SK-N-SH (cell line): ENCODE data around the gene CTNNA3. TPM values are rescaled to one million over a fixed set of nuclear protein-coding genes. Genes with fewer than 3 reads are reported as not detected.

Source experiments
- CTCF ChIA-PET: fragments of 300-600, 350-600 bp; formaldehyde crosslinking; extraction: SDS; loops from one replicate; lab custom pipeline; 2021; lab: Yijun Ruan, JAX
- POLR2A ChIA-PET: fragments of 350-600 bp; sonication (Branson Sonifier 250); formaldehyde crosslinking; extraction: SDS; loops from one replicate; lab custom pipeline; 2020; ENCODE audit warnings: antibody characterized with exemption, inconsistent platforms; lab: Yijun Ruan, JAX
- DNase-seq: peaks from one replicate; pipeline ENCODE4 v3.0.0; 2012
- H2AFZ ChIP-seq: fragments of 200-600 bp; sonication (generic); 2 replicates; pipeline ENCODE4 v1.8.1; 2016; ENCODE audit warnings: antibody characterized with exemption, mild to moderate bottlenecking, low read depth
- H3F3A ChIP-seq: fragments of 200-600 bp; sonication (generic); replicated peaks from 2 replicates; pipeline ENCODE3; 2016; ENCODE audit warnings: antibody characterized with exemption, mild to moderate bottlenecking; ENCODE audit not compliant: insufficient read depth
- H3K27ac ChIP-seq, 2 experiments: fragments of 200-500 bp in 1 of 2; fragments of 200-600 bp in 1 of 2; sonication (Bioruptor generic) in 1 of 2; sonication (generic), shearing (Covaris generic) in 1 of 2; 2 replicates each; pipeline versions ENCODE4 v1.5.1 to v1.6.1; 2014 to 2016; ENCODE audit warnings: low read depth in 2 of 2, inconsistent platforms in 1 of 2, low read length in 1 of 2, mild to moderate bottlenecking in 1 of 2, mixed read lengths in 1 of 2
- H3K27me3 ChIP-seq: fragments of 200-600 bp; sonication (generic), shearing (Covaris generic); 2 replicates; pipeline ENCODE4 v1.6.1; 2016; ENCODE audit warnings: mixed run types; ENCODE audit not compliant: insufficient read depth
- H3K36me3 ChIP-seq, 2 experiments: fragments of 200-500 bp in 1 of 2; fragments of 200-600 bp in 1 of 2; sonication (Bioruptor generic) in 1 of 2; sonication (generic) in 1 of 2; replicated peaks in 1 of 2; 2 replicates each; pipeline versions ENCODE3 to v1.5.1; 2014 to 2016; ENCODE audit warnings: low read length in 1 of 2, mild to moderate bottlenecking in 1 of 2; ENCODE audit not compliant: insufficient read depth in 2 of 2, control insufficient read depth in 1 of 2
- H3K4me1 ChIP-seq, 2 experiments: fragments of 200-500 bp in 1 of 2; fragments of 200-600 bp in 1 of 2; sonication (Bioruptor generic) in 1 of 2; sonication (generic), shearing (Covaris generic) in 1 of 2; 2 replicates each; pipeline versions ENCODE4 v1.5.1 to v1.6.1; 2014 to 2016; ENCODE audit warnings: low read depth in 1 of 2, low read length in 1 of 2, mixed run types in 1 of 2; ENCODE audit not compliant: insufficient read depth in 2 of 2, control insufficient read depth in 1 of 2
- H3K4me2 ChIP-seq: fragments of 200-600 bp; sonication (generic), shearing (Covaris generic); 2 replicates; pipeline ENCODE4 v1.6.1; 2017; ENCODE audit warnings: mixed run types
- H3K4me3 ChIP-seq, 2 experiments: fragments of 200-500 bp in 1 of 2; fragments of 200-600 bp in 1 of 2; sonication (Bioruptor generic) in 1 of 2; sonication (generic), shearing (Covaris generic) in 1 of 2; 2 replicates each; pipeline versions ENCODE4 v1.5.1 to v1.8.1; 2014 to 2016; ENCODE audit warnings: low read depth in 2 of 2, inconsistent platforms in 1 of 2, low read length in 1 of 2, mild to moderate bottlenecking in 1 of 2, mixed read lengths in 1 of 2, moderate library complexity in 1 of 2
- H3K79me2 ChIP-seq: fragments of 200-600 bp; sonication (generic); 2 replicates; pipeline ENCODE4 v1.8.1; 2017; ENCODE audit warnings: mild to moderate bottlenecking; ENCODE audit not compliant: insufficient read depth
- H3K9ac ChIP-seq: fragments of 200-600 bp; sonication (generic); 2 replicates; pipeline ENCODE4 v1.6.1; 2017; ENCODE audit warnings: mixed run types
- H3K9me2 ChIP-seq: fragments of 200-600 bp; sonication (generic); 2 replicates; pipeline ENCODE4 v1.6.1; 2017; ENCODE audit warnings: mixed run types
- H3K9me3 ChIP-seq: fragments of 200-600 bp; sonication (generic); 2 replicates; pipeline ENCODE4 v1.6.1; 2017; ENCODE audit warnings: mixed run types, mild to moderate bottlenecking, moderate library complexity
- H4K20me1 ChIP-seq: fragments of 200-600 bp; sonication (generic); 2 replicates; pipeline ENCODE4 v1.6.1; 2017; ENCODE audit warnings: mild to moderate bottlenecking, mixed run types; ENCODE audit not compliant: insufficient read depth
- CHD2 ChIP-seq: fragments of 150-350 bp; IDR thresholded peaks from 2 replicates; pipeline ENCODE4 v1.6.1; 2018; ENCODE audit warnings: low read length; ENCODE audit not compliant: partially characterized antibody
- ELF1 ChIP-seq: IDR thresholded peaks from 2 replicates; pipeline ENCODE4 v1.4.0; 2012
- EZH2phosphoT487 ChIP-seq: fragments of 200-600 bp; sonication (generic); IDR thresholded peaks from 2 replicates; pipeline ENCODE4 v1.6.1; 2017; ENCODE audit warnings: low read depth, mixed run types, mild to moderate bottlenecking, antibody characterized with exemption, moderate library complexity, borderline replicate concordance
- FOXJ3 ChIP-seq: sonication (generic); formaldehyde crosslinking; IDR thresholded peaks from 2 replicates; pipeline ENCODE4 v1.5.1; 2020; ENCODE audit warnings: mild to moderate bottlenecking, missing genetic modification reagents
- FOXM1 ChIP-seq: IDR thresholded peaks from 2 replicates; pipeline ENCODE4 v1.4.0; 2012; ENCODE audit warnings: low read depth, mild to moderate bottlenecking
- IRF3 ChIP-seq: fragments of 150-350 bp; IDR thresholded peaks from 2 replicates; pipeline ENCODE4 v1.6.1; 2016; ENCODE audit warnings: mild to moderate bottlenecking, low read depth, low read length
- MAX ChIP-seq: IDR thresholded peaks from 2 replicates; pipeline ENCODE4 v1.4.0; 2012; ENCODE audit warnings: low read depth
- NFIC ChIP-seq: IDR thresholded peaks from 2 replicates; pipeline ENCODE4 v1.4.0; 2012; ENCODE audit warnings: borderline replicate concordance
- NRF1 ChIP-seq: IDR thresholded peaks from 2 replicates; pipeline ENCODE4 v1.6.1; 2012; ENCODE audit warnings: low read depth, mild to moderate bottlenecking, low read length
- PBX3 ChIP-seq: IDR thresholded peaks from 2 replicates; pipeline ENCODE4; 2012
- POLR2AphosphoS5 ChIP-seq: IDR thresholded peaks from 2 replicates; pipeline ENCODE4 v1.6.1; 2012; ENCODE audit warnings: low read depth, low read length
- REST ChIP-seq: IDR thresholded peaks from 2 replicates; pipeline ENCODE4 v1.6.1; 2012; ENCODE audit warnings: mild to moderate bottlenecking, low read depth, low read length, moderate library complexity
- RXRA ChIP-seq: IDR thresholded peaks from 2 replicates; pipeline ENCODE4 v1.4.0; 2012; ENCODE audit warnings: low read depth, mild to moderate bottlenecking, borderline replicate concordance
- SIN3A ChIP-seq: IDR thresholded peaks from 2 replicates; pipeline ENCODE4 v1.6.1; 2012; ENCODE audit warnings: low read depth, mild to moderate bottlenecking, low read length, moderate library complexity, borderline replicate concordance
- TAF1 ChIP-seq: IDR thresholded peaks from 2 replicates; pipeline ENCODE4 v1.6.1; 2012; ENCODE audit warnings: low read depth, mild to moderate bottlenecking, low read length, moderate library complexity, borderline replicate concordance
- TEAD4 ChIP-seq: IDR thresholded peaks from 2 replicates; pipeline ENCODE4 v1.4.0; 2012; ENCODE audit warnings: mild to moderate bottlenecking, borderline replicate concordance; ENCODE audit not compliant: insufficient read depth
- ZBTB33 ChIP-seq: IDR thresholded peaks from 2 replicates; pipeline ENCODE4 v1.4.0; 2012; ENCODE audit warnings: low read depth, borderline replicate concordance
- WGBS: methylation state at CpG from one replicate; pipeline ENCODE4 v1.1.6; 2017; ENCODE audit warnings: low lambda C conversion rate; 5-methylcytosine and 5-hydroxymethylcytosine counted together
- polyA plus RNA-seq, 3 experiments: library from polyadenylated mRNA; depleted of rRNA; stranded (reverse); fragments of >200 nt; gene quantifications; 2 replicates each; pipeline ENCODE4 v1.2.3, GENCODE V29; 2012

Gene CTNNA3
- polyA plus RNA-seq, 1 of the 3 experiments (the other 2 are of a cell fraction) = not detected

GRCh38 chr10:67669978-67670377 is 26.0 kb downstream of the CTNNA3 start:
- no peak overlapping the region for H3K4me2 ChIP-seq
- H3K9me3 ChIP-seq = no peaks in the 10 kb centered on the region
- no peak overlapping the region for H3K27ac ChIP-seq
- H3K4me1 ChIP-seq = no peaks in the 10 kb centered on the region
- H3K27me3 ChIP-seq = no peaks in the 10 kb centered on the region
- H3K36me3 ChIP-seq = no peaks in the 10 kb centered on the region
- no peak for TF ChIP-seq ELF1
- TF ChIP-seq ZBTB33 = no peak
- TF ChIP-seq POLR2AphosphoS5 = no peak
- no peak for TF ChIP-seq FOXJ3
- no peak for TF ChIP-seq SIN3A
- no peak for TF ChIP-seq IRF3
- TF ChIP-seq PBX3 = no peak
- no peak for TF ChIP-seq TAF1
- TF ChIP-seq FOXM1 = no peak
- TF ChIP-seq NFIC = no peak
- TF ChIP-seq CHD2 = no peak
- no peak for TF ChIP-seq MAX
- TF ChIP-seq REST = no peak
- TF ChIP-seq EZH2phosphoT487 = no peak
- TF ChIP-seq NRF1 = no peak
- TF ChIP-seq RXRA = no peak
- no peak for TF ChIP-seq TEAD4
- H4K20me1 ChIP-seq = no peaks in the 10 kb centered on the region
- ChIA-PET POLR2A (no interaction called here), CTCF (interaction anchor here (1.3 kb wide), 1 partner anchor 109 kb away, joined by 8 read pairs; no protein-coding TSS in a partner anchor)
- H3K79me2 ChIP-seq = no peaks in the 10 kb centered on the region
- no peak overlapping the region for H3K4me3 ChIP-seq
- no peak overlapping the region for H3K9ac ChIP-seq
- 6% methylated on average over 1 of the region's 1 CpG for WGBS
- DNase-seq = no peak
- no peaks in the 10 kb centered on the region for H3F3A ChIP-seq
- no peaks in the 10 kb centered on the region for H3K9me2 ChIP-seq
- no peak overlapping the region for H2AFZ ChIP-seq
